Right cardiac atrium (tissue), 5 donors: Measurements from ENCODE around the gene KCNQ1. TPM values are rescaled to one million over a fixed set of nuclear protein-coding genes. Genes with fewer than 3 reads are reported as not detected.
A peak's percentile ranks its signal among the peaks of the same experiment; 100 is the strongest.

ENCODE experiments used
- ATAC-seq, 2 donors: fragments of 200-7000 bp; cut with Tn5 transposase; one replicate each; pipeline versions ENCODE4 v1.8.0 to v1.9.1; 2020; ENCODE audit warnings: moderate library complexity in 2 of 2, mild to moderate bottlenecking in 1 of 2
- DNase-seq, 3 donors: peaks; one replicate each; pipeline ENCODE4 v3.0.0-alpha.2; 2020
- H3K27ac ChIP-seq: one replicate; pipeline ENCODE4 v1.5.1; 2013; ENCODE audit warnings: mild to moderate bottlenecking, low read length, control low read depth, moderate library complexity
- H3K27me3 ChIP-seq: one replicate; pipeline ENCODE4 v1.6.1; 2013; ENCODE audit not compliant: control insufficient read depth, insufficient read depth
- H3K4me1 ChIP-seq: one replicate; pipeline ENCODE4 v1.6.1; 2013; ENCODE audit warnings: low read length; ENCODE audit not compliant: control insufficient read depth, insufficient read depth
- H3K4me3 ChIP-seq: one replicate; pipeline ENCODE4 v1.5.1; 2013; ENCODE audit warnings: low read length, control low read depth
- H3K9me3 ChIP-seq: one replicate; pipeline ENCODE4 v1.6.1; 2013; ENCODE audit warnings: low read length; ENCODE audit not compliant: control insufficient read depth
- WGBS: extraction: QIAGEN DNeasy Blood & Tissue Kit; methylation state at CpG from one replicate; pipeline ENCODE4 v1.1.7; 2013; 5-methylcytosine and 5-hydroxymethylcytosine counted together
- intact Hi-C, 4 donors: fragments of 100-400 bp; cut with DNase I; formaldehyde crosslinking; loops; one replicate each; pipeline versions ENCODE4 v1.11.0 to v1.14.0; 2022 to 2023
- polyA plus RNA-seq: library from polyadenylated mRNA; stranded (reverse); fragments of 200-250 nt; gene quantifications from one replicate; pipeline ENCODE4 v1.2.3, GENCODE V29; 2013
- total RNA-seq, 4 donors: library from RNA; stranded (reverse); fragmentation: NEBNext Ultra II Directional; extraction: Animal tissue kit (Norgen Biotek cat#: 25700); gene quantifications; one replicate each; pipeline ENCODE4 v1.2.1, GENCODE V29; 2021
- donor health status: healthy with polysubstance abuse.
- donor health status: DM: no; HTN: yes; CAD: no.
- donor health status: DM: no; HTN: no; CAD: no.
- donor health status: DM: no; HTN: yes; CAD: no; lungs with severe emphysema.
- donor health status: DM: yes; HTN: yes; CAD: no.

Gene KCNQ1
- total and polyA plus RNA-seq, 5 donors = 36.4 to 46.8 (median 37.7) TPM

DNA sequence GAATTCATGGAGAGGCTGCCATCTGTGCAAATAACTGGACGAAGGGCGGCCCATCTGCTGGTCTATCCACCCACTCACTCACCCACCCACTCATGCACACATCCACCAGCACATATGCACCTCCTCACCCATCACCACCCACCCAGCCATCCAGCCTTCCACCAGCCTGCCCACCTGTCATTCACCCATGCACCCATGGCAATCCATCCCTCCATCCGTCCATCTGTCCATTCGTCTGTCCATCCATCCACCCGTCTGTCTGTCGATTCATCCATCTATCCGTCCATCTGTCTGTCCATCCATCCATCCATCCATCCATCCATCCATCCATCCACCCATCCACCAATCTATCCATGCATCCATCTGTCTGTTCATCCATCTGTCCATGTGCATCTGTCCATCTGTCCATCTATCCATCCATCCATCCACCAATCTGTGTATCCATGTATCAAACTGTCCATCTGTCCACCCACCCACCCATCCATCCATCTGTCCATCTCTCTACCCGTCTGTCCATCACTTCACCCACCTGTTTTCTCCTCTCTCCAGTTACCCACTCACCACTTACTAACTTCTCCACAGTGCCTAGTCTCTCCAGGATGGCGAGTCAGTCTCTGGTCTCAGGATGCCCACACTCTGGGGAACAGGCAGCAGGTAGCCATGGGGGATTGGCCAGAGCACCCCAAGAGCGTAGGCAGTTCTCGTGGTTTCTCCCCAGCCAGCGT is 9.4 kb upstream of the KCNQ1 start:
- WGBS = 89% methylated on average over 12 of the region's 12 CpGs
- peak in 1 of 3 donors; percentile 41 for DNase-seq
- Histone ChIP-seq H3K27me3 (no peaks in the 10 kb centered on the region), H3K9me3 (no peaks in the 10 kb centered on the region), H3K4me1 (no peaks in the 10 kb centered on the region), H3K4me3 (no peak overlapping the region), H3K27ac (no peak overlapping the region)
- intact Hi-C loops = no loop called here
- no peak for ATAC-seq

DNA sequence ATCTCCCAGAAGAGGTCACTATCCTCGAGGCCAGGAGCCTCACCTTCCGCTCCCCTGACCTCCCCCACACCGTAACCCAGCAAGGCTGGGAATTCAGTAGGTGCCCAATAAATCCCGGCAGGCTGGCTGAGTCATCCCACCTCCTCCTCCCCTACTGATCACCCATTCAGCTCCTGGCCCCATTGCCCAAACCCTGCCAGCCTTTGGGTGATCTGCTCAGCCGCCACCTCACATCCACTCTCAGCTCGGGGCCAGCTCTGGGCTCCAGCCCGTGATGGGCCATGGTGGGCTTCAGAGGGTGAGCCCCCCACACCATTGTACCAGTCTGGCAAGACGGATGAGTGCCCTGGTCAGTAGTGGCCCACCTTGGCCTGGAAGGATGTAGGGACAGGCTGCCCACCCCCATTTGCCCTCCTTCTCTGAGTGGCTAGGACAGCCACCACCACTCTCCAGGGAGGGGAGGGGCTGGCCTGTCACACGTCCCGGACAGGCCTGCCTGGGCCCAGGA is 8.7 kb upstream of the KCNQ1 start:
- Histone ChIP-seq H3K27me3 (no peaks in the 10 kb centered on the region), H3K9me3 (no peaks in the 10 kb centered on the region), H3K4me3 (no peak overlapping the region), H3K4me1 (no peaks in the 10 kb centered on the region), H3K27ac (no peak overlapping the region)
- intact Hi-C loops = no loop called here
- 76% methylated on average over 10 of the region's 10 CpGs for WGBS
- no peak for DNase-seq
- no peak for ATAC-seq

DNA sequence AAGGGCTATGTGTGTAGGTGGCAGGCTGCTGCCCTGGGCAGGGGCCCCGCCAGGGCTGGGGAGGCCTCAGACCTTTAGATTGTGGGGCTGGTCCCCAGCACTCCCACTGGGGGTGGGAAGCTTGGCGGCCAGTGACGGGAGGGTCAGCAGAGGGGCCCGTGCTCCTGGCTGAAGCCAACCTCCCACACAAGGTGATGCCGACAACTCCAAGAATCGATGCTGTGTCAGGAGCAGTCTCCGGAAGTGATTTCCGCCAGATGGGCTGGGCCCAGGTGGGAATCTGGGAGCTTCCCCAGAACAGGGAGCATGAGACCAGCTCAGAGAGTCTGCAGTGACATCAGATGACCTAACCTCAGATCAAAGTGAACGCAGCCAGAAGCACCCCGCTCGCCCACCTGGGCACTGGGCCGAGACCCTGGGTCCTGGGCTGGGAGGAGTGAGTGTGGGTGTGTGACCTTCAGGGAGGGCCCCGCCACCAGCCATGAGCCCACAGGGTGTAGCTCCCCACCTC is 8.2 kb upstream of the KCNQ1 start:
- Histone ChIP-seq H3K27me3 (no peaks in the 10 kb centered on the region), H3K9me3 (no peaks in the 10 kb centered on the region), H3K4me3 (no peak overlapping the region), H3K4me1 (no peaks in the 10 kb centered on the region), H3K27ac (no peak overlapping the region)
- DNase-seq (peak in 2 of 3 donors; percentile 27 to 40), ATAC-seq (no peak)
- intact Hi-C loops = no loop called here
- WGBS = 84% methylated on average over 13 of the region's 13 CpGs

DNA sequence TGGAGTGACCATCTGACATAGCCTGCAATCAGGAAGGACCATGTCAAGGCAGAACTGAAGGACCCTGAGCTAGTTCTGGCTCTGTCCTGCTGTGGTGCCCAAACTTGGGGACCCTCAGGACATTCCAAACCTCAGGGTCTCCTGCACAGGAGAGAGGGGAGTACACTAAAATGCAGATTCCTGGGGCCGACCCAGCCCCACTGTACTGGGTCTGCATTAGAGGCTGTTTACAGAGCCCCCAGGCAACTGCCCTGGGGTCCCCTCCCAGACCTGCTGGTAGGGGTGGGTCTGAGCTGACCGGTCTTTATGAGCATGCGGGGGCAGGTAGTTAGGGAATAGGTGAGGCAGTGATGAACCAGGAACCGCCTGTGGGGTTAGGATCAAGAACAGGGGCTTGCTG is 7.3 kb upstream of the KCNQ1 start:
- Histone ChIP-seq H3K27me3 (no peaks in the 10 kb centered on the region), H3K4me3 (no peak overlapping the region), H3K27ac (no peak overlapping the region), H3K9me3 (no peaks in the 10 kb centered on the region), H3K4me1 (no peaks in the 10 kb centered on the region)
- ATAC-seq (no peak), DNase-seq (no peak)
- intact Hi-C loops = no loop called here
- 90% methylated on average over 4 of the region's 4 CpGs for WGBS

DNA sequence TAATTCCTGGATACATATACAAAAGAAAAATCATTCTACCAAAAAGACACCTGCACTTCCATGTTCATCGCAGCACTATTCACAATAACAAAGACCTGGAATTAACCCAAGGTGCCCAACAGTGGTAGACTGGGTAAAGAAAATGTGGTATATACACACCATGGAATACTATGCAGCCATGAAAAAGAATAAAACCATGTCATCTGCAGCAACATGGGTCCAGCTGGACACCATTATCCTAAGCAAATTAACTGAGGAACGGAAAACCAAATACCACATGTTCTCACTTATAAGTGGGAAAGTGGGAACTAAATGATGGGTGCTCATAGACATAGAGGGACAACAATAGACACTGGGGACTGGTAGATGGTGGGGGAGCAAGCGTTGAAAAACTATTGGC is 5.0 kb upstream of the KCNQ1 start:
- Histone ChIP-seq H3K4me1 (no peaks in the 10 kb centered on the region), H3K27me3 (no peaks in the 10 kb centered on the region), H3K9me3 (no peaks in the 10 kb centered on the region), H3K4me3 (no peak overlapping the region), H3K27ac (no peak overlapping the region)
- intact Hi-C loops = no loop called here
- ATAC-seq (no peak), DNase-seq (no peak)
- 93% methylated on average over 3 of the region's 3 CpGs for WGBS

DNA sequence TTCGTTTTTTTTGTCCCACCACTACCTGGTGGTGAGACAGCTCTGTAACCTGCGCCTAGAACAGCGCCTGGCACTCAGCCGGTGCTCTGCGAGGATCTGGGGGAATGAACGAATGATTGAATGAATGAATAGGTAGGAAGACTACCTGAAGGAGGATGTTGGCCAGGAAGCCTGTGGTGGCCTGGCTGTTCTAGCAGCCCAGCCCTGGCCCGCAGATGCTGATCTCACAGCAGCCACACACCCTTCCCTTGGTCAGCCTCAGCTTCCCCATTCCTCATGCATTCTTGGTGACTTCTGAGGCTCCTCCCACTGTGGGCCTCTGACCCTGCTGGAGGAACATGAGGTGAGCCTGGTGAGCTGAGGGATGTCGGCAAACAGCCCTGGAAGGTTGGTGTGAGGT is 4.2 kb upstream of the KCNQ1 start:
- no peak for ATAC-seq
- no peaks in the 10 kb centered on the region for H3K27me3 ChIP-seq
- 80% methylated on average over 8 of the region's 8 CpGs for WGBS

DNA sequence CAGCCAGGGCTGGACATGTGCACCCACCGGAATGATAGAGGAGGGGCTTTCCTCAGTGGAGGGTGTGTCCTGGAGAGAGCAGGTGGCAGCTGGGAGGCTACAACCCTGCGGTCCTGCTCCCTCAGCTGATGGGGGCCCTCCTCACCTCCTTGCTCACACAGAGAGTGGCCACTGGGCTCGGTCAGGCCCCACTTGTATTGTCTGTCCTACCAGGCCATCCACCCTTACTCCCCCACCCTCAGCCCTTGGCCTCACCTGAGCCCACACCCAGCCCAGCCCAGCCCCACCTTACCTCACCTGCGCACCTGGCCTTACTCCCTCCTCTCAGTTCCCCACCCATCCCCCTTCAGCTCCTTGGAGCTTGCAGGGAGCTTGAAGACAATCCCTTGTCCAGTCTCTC is 3.6 kb upstream of the KCNQ1 start:
- intact Hi-C loops = no loop called here
- WGBS = 76% methylated on average over 4 of the region's 4 CpGs
- DNase-seq = no peak
- Histone ChIP-seq H3K4me1 (no peaks in the 10 kb centered on the region), H3K9me3 (no peaks in the 10 kb centered on the region), H3K27me3 (no peaks in the 10 kb centered on the region), H3K4me3 (no peak overlapping the region), H3K27ac (no peak overlapping the region)
- no peak for ATAC-seq

More for the DNA sequence above, 4.2 kb upstream of the KCNQ1 start:
- intact Hi-C loops = no loop called here
- no peaks in the 10 kb centered on the region for H3K9me3 ChIP-seq
- no peak overlapping the region for H3K27ac ChIP-seq
- H3K4me3 ChIP-seq = no peak overlapping the region
- DNase-seq = peak in 2 of 3 donors; percentile 39 to 41
- H3K4me1 ChIP-seq = no peaks in the 10 kb centered on the region

DNA sequence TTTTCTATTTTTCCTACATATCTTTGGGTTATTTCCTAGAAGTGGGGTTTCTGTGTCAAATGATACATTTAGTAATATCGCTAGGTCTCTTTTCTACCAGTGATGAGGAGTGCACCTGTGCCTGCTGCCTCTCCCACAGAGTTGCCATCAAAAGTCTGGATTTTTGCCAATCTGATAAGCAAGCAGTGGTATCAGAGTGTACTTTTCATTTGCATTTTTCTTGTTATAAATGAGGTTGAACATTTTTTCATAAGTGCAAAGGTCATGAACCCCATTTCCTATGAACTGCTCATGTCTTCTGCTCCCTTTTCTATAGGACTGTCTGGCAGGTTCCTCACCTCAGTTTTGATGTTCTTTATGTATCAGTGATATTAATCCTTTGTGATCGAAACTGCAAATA is 2.2 kb upstream of the KCNQ1 start:
- WGBS = 96% methylated on average over 2 of the region's 2 CpGs
- Histone ChIP-seq H3K27me3 (no peaks in the 10 kb centered on the region), H3K9me3 (no peaks in the 10 kb centered on the region), H3K4me3 (no peak overlapping the region), H3K27ac (no peak overlapping the region), H3K4me1 (no peaks in the 10 kb centered on the region)
- DNase-seq = no peak
- no peak for ATAC-seq
- intact Hi-C loops = no loop called here

DNA sequence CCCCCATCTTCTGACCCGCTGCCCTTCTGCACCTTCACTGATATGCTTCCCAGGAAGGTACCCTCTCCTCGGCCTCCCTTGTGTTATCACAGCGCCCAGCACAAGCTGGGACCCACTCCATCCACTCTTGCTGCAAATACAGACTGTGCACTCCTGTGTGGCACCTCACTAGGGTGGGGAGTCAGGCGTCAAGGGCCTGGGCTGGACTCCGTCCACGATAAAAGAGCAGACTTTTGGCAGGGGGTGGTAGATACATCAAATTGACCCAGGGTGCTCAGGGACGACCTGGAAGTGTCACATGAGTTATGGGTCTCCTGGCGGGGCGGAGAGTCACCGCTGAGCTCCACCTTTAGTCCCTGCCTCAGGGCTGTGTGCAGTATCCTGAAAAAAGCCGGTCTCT is 1.4 kb upstream of the KCNQ1 start:
- intact Hi-C loops = no loop called here
- H3K4me1 ChIP-seq = no peaks in the 10 kb centered on the region
- no peak overlapping the region for H3K27ac ChIP-seq
- 48% methylated on average over 11 of the region's 11 CpGs for WGBS
- no peaks in the 10 kb centered on the region for H3K27me3 ChIP-seq
- no peak for ATAC-seq
- DNase-seq = peak in 1 of 3 donors; percentile 42
- H3K4me3 ChIP-seq = no peak overlapping the region
- H3K9me3 ChIP-seq = no peaks in the 10 kb centered on the region

DNA sequence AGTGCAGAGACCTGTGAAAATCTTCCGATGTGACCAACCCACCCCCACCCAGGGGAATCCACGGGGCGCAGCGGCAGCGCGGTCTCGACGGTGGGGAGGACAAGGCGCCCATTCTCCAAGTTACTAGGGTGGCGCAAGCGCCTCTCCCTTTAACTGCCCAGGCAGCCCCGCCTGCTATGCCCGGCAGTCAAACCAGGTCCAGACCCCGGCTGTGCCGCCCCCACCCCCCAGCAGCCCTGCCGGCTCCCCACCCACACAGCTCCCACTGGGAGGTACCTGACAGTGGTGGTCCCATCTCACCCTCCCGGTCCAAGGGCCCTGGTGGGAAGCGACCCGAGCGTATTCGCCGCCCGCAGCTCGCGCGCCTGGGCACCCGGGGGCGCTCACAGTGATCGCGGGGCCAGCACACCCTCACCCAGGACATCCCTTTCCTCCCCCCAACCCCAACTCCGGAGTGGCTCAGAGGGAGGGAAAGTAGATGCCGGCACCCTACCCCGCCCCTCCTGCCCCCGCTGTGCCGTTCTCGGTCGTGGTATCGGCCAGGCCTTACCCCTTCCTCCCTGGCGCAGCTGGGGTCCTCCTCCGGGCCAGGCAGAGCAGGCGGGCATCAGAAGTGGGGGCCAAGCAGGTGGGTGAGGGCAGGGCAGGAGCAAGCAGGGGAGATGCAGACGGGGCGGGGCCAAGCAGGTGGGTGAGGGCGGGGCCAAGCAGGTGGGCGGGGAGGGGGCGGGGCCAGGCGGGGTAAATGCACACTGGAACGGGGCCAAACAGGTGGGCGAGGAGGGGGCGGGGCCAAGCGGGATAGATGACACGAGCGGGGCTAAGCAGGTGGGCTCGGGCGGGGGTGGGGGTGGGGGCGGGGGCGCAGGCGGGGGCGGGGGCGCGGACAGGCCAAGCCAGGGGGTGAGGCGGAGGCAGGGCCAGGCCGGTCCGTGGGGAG is 657 bp upstream of the KCNQ1 start, which contains the start of gene TRPM5:
Gene TRPM5, minus strand, starts transcription at position 634 of the 940 bp plus-strand sequence. CDS start 21,478 bp downstream, outside the sequence.
- peak in 2 of 3 donors; percentile 54 to 76 for DNase-seq

More for the DNA sequence above, 657 bp upstream of the KCNQ1 start, which contains the start of gene TRPM5:
- H3K27ac ChIP-seq = no peak within 1 kb of the TSS
- H3K27me3 ChIP-seq = no peaks in the 10 kb centered on the region
- 7% methylated on average over 62 of the region's 64 CpGs for WGBS
- peak within 1 kb of the TSS; percentile 65 for H3K4me3 ChIP-seq
- intact Hi-C loops = no loop called here
- H3K9me3 ChIP-seq = no peaks in the 10 kb centered on the region
- peak; percentile 8 to 11 for ATAC-seq
- no peaks in the 10 kb centered on the region for H3K4me1 ChIP-seq
